ENCODE data around the gene HRAS. TPM values are rescaled to one million over a fixed set of nuclear protein-coding genes. Genes with fewer than 3 reads are reported as not detected.
"Not testable (repeated sequence)": the region's sequence is repeated elsewhere in the genome, so short reads cannot be mapped to it uniquely, and the experiment has no call there.

Gene HRAS
- polyA plus RNA-seq, 3 donors from 2014 or later, result 16.7 to 26.8 (median 18.6) TPM

GRCh38 chr11:574031-574570 lies 38.7 kb upstream of the HRAS start:
- H3K36me3 Mint-ChIP-seq, DNase-seq, H3K9me3 Mint-ChIP-seq, H3K27ac Mint-ChIP-seq: not testable (repeated sequence)
- H3K27me3 Mint-ChIP-seq (ENCODE audit: low read depth in 3 of 3), result peaks cover 11 to 26% (median 11%) of the 10 kb centered on the region in 3 donors
- peak overlapping the region in 3 of 5 donors; percentile 34 to 90 (median 78) for H3K4me3 Mint-ChIP-seq
- H3K4me1 Mint-ChIP-seq, result peaks cover 24 to 28% of the 10 kb centered on the region in 2 donors

GRCh38 chr11:573146-573759 lies 37.9 kb upstream of the HRAS start:
- Mint-ChIP-seq H3K36me3 (no peaks in the 10 kb centered on the region), H3K4me3 (no peak overlapping the region), H3K27me3 (ENCODE audit: low read depth in 3 of 3) (peaks cover 11 to 22% (median 11%) of the 10 kb centered on the region in 3 donors), H3K27ac (no peak overlapping the region), H3K4me1 (peaks cover 19 to 20% of the 10 kb centered on the region in 2 donors), H3K9me3 (no peaks in the 10 kb centered on the region)
- no peak for DNase-seq

- Mint-ChIP-seq H3K4me3 (no peak overlapping the region), H3K36me3 (no peaks in the 10 kb centered on the region), H3K27ac (no peak overlapping the region), H3K9me3 (no peaks in the 10 kb centered on the region), H3K27me3 (ENCODE audit: low read depth in 3 of 3) (peaks cover 9 to 15% (median 11%) of the 10 kb centered on the region in 3 donors), H3K4me1 (peaks cover 6 to 9% of the 10 kb centered on the region in 2 donors)
- no peak for DNase-seq
Observed at GRCh38 chr11:571802-572185, 36.4 kb upstream of the HRAS start.

GRCh38 chr11:569158-569885 lies 33.9 kb upstream of the HRAS start:
- H3K36me3 Mint-ChIP-seq, result no peaks in the 10 kb centered on the region
- no peak for DNase-seq
- peaks cover 0 to 5% (median 3%) of the 10 kb centered on the region in 3 donors for H3K27me3 Mint-ChIP-seq (ENCODE audit: low read depth in 3 of 3)
- H3K9me3 Mint-ChIP-seq, result no peaks in the 10 kb centered on the region
- H3K27ac Mint-ChIP-seq, result peak overlapping the region in 2 of 6 donors; percentile 40 to 72
- H3K4me3 Mint-ChIP-seq, result peak overlapping the region; percentile 74 to 79 (median 78)
- peaks cover 0 to 5% of the 10 kb centered on the region in 2 donors for H3K4me1 Mint-ChIP-seq

GRCh38 chr11:568306-569157 lies 33.2 kb upstream of the HRAS start:
- Mint-ChIP-seq H3K4me3 (peak overlapping the region; percentile 73 to 79 (median 78)), H3K9me3 (no peaks in the 10 kb centered on the region), H3K27me3 (ENCODE audit: low read depth in 3 of 3) (peaks cover 0 to 5% (median 3%) of the 10 kb centered on the region in 3 donors), H3K4me1 (peaks cover 0 to 5% of the 10 kb centered on the region in 2 donors), H3K36me3 (no peaks in the 10 kb centered on the region), H3K27ac (no peak overlapping the region)
- DNase-seq, result peak; percentile 97 to 98 (median 98)

- Mint-ChIP-seq H3K4me3 (peak overlapping the region; percentile 30 to 80 (median 68)), H3K27me3 (ENCODE audit: low read depth in 3 of 3) (peaks cover 0 to 3% (median 0%) of the 10 kb centered on the region in 3 donors), H3K36me3 (no peaks in the 10 kb centered on the region), H3K9me3 (no peaks in the 10 kb centered on the region), H3K27ac (peak overlapping the region in 5 of 6 donors; percentile 17 to 81 (median 58)), H3K4me1 (peaks cover 0 to 5% of the 10 kb centered on the region in 2 donors)
- no peak for DNase-seq
Observed at GRCh38 chr11:567629-568292, 32.4 kb upstream of the HRAS start.

- DNase-seq, result no peak
- H3K9me3 Mint-ChIP-seq, result no peaks in the 10 kb centered on the region
- H3K4me3 Mint-ChIP-seq, result peak overlapping the region; percentile 30 to 80 (median 68)
- no peaks in the 10 kb centered on the region for H3K36me3 Mint-ChIP-seq
- no peaks in the 10 kb centered on the region for H3K27me3 Mint-ChIP-seq (ENCODE audit: low read depth in 3 of 3)
- peaks cover 0 to 5% of the 10 kb centered on the region in 2 donors for H3K4me1 Mint-ChIP-seq
- peak overlapping the region; percentile 10 to 81 (median 52) for H3K27ac Mint-ChIP-seq
Observed at GRCh38 chr11:567011-567628, 31.7 kb upstream of the HRAS start.

- H3K27ac Mint-ChIP-seq, result peak overlapping the region in 1 of 6 donors; percentile 46
- H3K4me1 Mint-ChIP-seq, result peaks cover 0 to 10% of the 10 kb centered on the region in 2 donors
- no peaks in the 10 kb centered on the region for H3K36me3 Mint-ChIP-seq
- no peaks in the 10 kb centered on the region for H3K9me3 Mint-ChIP-seq
- H3K27me3 Mint-ChIP-seq (ENCODE audit: low read depth in 3 of 3), result no peaks in the 10 kb centered on the region
- no peak for DNase-seq
- no peak overlapping the region for H3K4me3 Mint-ChIP-seq
Observed at GRCh38 chr11:565921-566509, 30.6 kb upstream of the HRAS start.

- Mint-ChIP-seq H3K27ac (no peak overlapping the region), H3K9me3 (no peaks in the 10 kb centered on the region), H3K4me1 (peaks cover 6 to 14% of the 10 kb centered on the region in 2 donors), H3K4me3 (no peak overlapping the region), H3K27me3 (ENCODE audit: low read depth in 3 of 3) (peaks cover 0 to 6% (median 6%) of the 10 kb centered on the region in 3 donors), H3K36me3 (no peaks in the 10 kb centered on the region)
- DNase-seq, result no peak
Observed at GRCh38 chr11:563812-564578, 28.6 kb upstream of the HRAS start.

GRCh38 chr11:563066-563811 lies 27.9 kb upstream of the HRAS start:
- Mint-ChIP-seq H3K27ac (no peak overlapping the region), H3K4me1 (peaks cover 6 to 14% of the 10 kb centered on the region in 2 donors), H3K27me3 (ENCODE audit: low read depth in 3 of 3) (peaks cover 0 to 6% (median 6%) of the 10 kb centered on the region in 3 donors), H3K36me3 (no peaks in the 10 kb centered on the region), H3K4me3 (no peak overlapping the region), H3K9me3 (no peaks in the 10 kb centered on the region)
- DNase-seq, result no peak

GRCh38 chr11:562046-562645 lies 26.8 kb upstream of the HRAS start:
- peak overlapping the region in 3 of 5 donors; percentile 80 to 87 (median 84) for H3K4me3 Mint-ChIP-seq
- H3K27me3 Mint-ChIP-seq (ENCODE audit: low read depth in 3 of 3), result peaks cover 0 to 6% (median 6%) of the 10 kb centered on the region in 3 donors
- no peaks in the 10 kb centered on the region for H3K36me3 Mint-ChIP-seq
- DNase-seq, result no peak
- H3K4me1 Mint-ChIP-seq, result peaks cover 6 to 11% of the 10 kb centered on the region in 2 donors
- no peak overlapping the region for H3K27ac Mint-ChIP-seq
- H3K9me3 Mint-ChIP-seq, result no peaks in the 10 kb centered on the region
